Tibial nerve (tissue), 4 donors: Measurements from ENCODE around the gene STRBP.

Source experiments
- CTCF ChIP-seq, 5 experiments: fragments of 200-600 bp in 3 of 5; fragments of 450-650 bp in 2 of 5; sonication (generic) in 3 of 5; IDR thresholded peaks; one replicate each; pipeline ENCODE4 v1.5.1; 2016 to 2019; ENCODE audit warnings: antibody characterized with exemption in 5 of 5, mild to moderate bottlenecking in 3 of 5, moderate library complexity in 2 of 5
- EP300 ChIP-seq, 2 donors: sonication (generic); formaldehyde crosslinking; IDR thresholded peaks; one replicate each; pipeline ENCODE4 v1.6.1; 2017; ENCODE audit warnings: antibody characterized with exemption in 2 of 2, mild to moderate bottlenecking in 1 of 2
- POLR2A ChIP-seq, 2 donors: fragments of 450-650 bp; IDR thresholded peaks; one replicate each; pipeline ENCODE4 v1.6.1; 2017; ENCODE audit warnings: antibody characterized with exemption in 2 of 2, mild to moderate bottlenecking in 2 of 2, moderate library complexity in 2 of 2

- no peak for TF ChIP-seq POLR2A (IDR thresholded peaks at IDR 0.05)
- TF ChIP-seq CTCF (IDR thresholded peaks at IDR 0.05), result no peak
- no peak for TF ChIP-seq EP300 (IDR thresholded peaks at IDR 0.05)
These were observed 153.1 kb downstream of the STRBP start for GRCh38 chr9:123115146-123115913.
